SK-N-SH treated with all-trans-retinoic acid at 6 μM for 48 hours (cell line): ENCODE results near the gene CYP39A1.

Source experiments
- CSDC2 ChIP-seq: fragments of 250-450 bp; sonication (Bioruptor Pico); IDR thresholded peaks from 2 replicates; pipeline ENCODE4 v1.5.0; 2020; ENCODE audit warnings: mild to moderate bottlenecking, moderate library complexity
- GLIS3 ChIP-seq: fragments of 250-450 bp; sonication (Bioruptor Pico); IDR thresholded peaks from 2 replicates; pipeline ENCODE4 v1.5.0; 2020; ENCODE audit warnings: mild to moderate bottlenecking, moderate library complexity
- PPARA ChIP-seq: fragments of 250-450 bp; sonication (Bioruptor Pico); IDR thresholded peaks from 2 replicates; pipeline ENCODE4 v1.5.0; 2020; ENCODE audit warnings: mild to moderate bottlenecking, borderline replicate concordance
- ZFP3 ChIP-seq: fragments of 250-450 bp; sonication (Bioruptor Pico); IDR thresholded peaks from 2 replicates; pipeline ENCODE4 v1.5.0; 2020; ENCODE audit warnings: mild to moderate bottlenecking, moderate library complexity
- ZFP30 ChIP-seq: fragments of 450-650 bp; formaldehyde crosslinking; IDR thresholded peaks from 2 replicates; pipeline ENCODE4 v1.5.0; 2022; ENCODE audit warnings: mild to moderate bottlenecking, moderate library complexity
- TF ChIP-seq, protein P1 (sequence below): fragments of 250-450 bp; sonication (Bioruptor Pico); IDR thresholded peaks from 2 replicates; pipeline ENCODE4 v1.8.0; 2020; ENCODE audit warnings: mild to moderate bottlenecking, moderate library complexity, borderline replicate concordance

Gene CYP39A1

DNA sequence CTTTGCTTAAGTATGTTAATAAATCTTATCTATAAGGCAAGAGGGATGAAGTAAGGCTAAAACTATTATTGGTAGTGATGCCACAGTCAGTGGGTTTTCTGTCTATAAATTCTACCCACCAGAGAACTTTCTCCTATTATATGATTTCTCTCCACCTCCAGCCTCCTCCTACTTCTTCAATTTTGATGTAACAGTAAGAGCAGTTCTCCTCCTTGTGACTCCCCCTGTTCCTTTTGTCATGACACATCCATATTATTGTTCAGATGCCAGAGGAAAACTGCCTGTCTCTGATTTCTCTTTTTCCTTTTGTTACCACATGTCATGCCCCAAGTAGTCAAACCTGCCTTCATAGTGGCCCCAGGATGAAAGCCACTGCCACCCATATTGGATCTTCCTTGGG, 152.2 kb downstream of the CYP39A1 start (continued):
- TF ChIP-seq, protein P1, sequence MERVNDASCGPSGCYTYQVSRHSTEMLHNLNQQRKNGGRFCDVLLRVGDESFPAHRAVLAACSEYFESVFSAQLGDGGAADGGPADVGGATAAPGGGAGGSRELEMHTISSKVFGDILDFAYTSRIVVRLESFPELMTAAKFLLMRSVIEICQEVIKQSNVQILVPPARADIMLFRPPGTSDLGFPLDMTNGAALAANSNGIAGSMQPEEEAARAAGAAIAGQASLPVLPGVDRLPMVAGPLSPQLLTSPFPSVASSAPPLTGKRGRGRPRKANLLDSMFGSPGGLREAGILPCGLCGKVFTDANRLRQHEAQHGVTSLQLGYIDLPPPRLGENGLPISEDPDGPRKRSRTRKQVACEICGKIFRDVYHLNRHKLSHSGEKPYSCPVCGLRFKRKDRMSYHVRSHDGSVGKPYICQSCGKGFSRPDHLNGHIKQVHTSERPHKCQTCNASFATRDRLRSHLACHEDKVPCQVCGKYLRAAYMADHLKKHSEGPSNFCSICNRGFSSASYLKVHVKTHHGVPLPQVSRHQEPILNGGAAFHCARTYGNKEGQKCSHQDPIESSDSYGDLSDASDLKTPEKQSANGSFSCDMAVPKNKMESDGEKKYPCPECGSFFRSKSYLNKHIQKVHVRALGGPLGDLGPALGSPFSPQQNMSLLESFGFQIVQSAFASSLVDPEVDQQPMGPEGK (CRISPR knock-in tag), result no peak
- TF ChIP-seq GLIS3 (CRISPR knock-in tag) (no peak), ZFP30 (CRISPR knock-in tag) (no peak), CSDC2 (CRISPR knock-in tag) (no peak), PPARA (no peak), ZFP3 (CRISPR knock-in tag) (no peak)
- TF ChIP-seq, all 23 proteins: peak for 0
